ENCODE data around the gene MMP23B.

MMP23B gene

DNA sequence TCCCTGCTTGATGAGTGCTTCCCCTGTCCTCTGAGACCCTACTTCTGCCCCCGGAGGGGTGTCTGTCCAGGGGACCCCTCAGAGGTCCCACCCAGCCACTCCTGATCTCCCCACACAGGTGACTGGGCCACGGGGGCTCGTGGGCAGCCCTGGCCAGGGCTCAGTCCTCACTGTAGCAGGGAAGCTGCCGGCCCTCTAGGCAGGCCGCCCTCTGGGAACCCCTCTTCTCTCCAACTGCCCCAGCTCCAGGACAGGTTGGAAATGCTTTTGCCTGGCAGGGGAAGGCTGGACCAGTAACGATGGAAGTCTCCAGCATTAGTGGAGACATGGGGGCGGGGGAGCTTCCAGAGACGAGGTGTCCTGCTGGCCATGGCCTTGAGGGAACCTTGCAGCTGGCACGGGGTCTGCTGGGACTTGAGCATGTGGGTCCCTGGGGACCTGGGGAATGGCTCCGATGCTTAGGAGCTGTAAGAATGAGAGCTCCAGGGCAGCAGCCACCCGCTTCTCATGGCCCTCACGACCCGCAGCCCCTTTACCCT, 28.9 kb upstream of the MMP23B start:
- no peak for DNase-seq (ENCODE audit: extremely low spot score)
- TF ChIP-seq, protein P1, sequence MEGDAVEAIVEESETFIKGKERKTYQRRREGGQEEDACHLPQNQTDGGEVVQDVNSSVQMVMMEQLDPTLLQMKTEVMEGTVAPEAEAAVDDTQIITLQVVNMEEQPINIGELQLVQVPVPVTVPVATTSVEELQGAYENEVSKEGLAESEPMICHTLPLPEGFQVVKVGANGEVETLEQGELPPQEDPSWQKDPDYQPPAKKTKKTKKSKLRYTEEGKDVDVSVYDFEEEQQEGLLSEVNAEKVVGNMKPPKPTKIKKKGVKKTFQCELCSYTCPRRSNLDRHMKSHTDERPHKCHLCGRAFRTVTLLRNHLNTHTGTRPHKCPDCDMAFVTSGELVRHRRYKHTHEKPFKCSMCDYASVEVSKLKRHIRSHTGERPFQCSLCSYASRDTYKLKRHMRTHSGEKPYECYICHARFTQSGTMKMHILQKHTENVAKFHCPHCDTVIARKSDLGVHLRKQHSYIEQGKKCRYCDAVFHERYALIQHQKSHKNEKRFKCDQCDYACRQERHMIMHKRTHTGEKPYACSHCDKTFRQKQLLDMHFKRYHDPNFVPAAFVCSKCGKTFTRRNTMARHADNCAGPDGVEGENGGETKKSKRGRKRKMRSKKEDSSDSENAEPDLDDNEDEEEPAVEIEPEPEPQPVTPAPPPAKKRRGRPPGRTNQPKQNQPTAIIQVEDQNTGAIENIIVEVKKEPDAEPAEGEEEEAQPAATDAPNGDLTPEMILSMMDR (IDR thresholded peaks at IDR 0.05; ENCODE audit: control extremely low read depth, extremely low read depth, low read depth, missing control alignments): no peak
- POLR2A ChIA-PET: interaction anchor here (1.2 kb wide), 1 partner anchor 13 kb away, joined by 3 read pairs; no protein-coding TSS in a partner anchor
- CTCF ChIA-PET: interaction anchor here (0.8 to 1.9 kb wide), 6 partner anchors 8 to 306 kb away, joined by 3 to 6 read pairs (median 4); no protein-coding TSS in a partner anchor

DNA sequence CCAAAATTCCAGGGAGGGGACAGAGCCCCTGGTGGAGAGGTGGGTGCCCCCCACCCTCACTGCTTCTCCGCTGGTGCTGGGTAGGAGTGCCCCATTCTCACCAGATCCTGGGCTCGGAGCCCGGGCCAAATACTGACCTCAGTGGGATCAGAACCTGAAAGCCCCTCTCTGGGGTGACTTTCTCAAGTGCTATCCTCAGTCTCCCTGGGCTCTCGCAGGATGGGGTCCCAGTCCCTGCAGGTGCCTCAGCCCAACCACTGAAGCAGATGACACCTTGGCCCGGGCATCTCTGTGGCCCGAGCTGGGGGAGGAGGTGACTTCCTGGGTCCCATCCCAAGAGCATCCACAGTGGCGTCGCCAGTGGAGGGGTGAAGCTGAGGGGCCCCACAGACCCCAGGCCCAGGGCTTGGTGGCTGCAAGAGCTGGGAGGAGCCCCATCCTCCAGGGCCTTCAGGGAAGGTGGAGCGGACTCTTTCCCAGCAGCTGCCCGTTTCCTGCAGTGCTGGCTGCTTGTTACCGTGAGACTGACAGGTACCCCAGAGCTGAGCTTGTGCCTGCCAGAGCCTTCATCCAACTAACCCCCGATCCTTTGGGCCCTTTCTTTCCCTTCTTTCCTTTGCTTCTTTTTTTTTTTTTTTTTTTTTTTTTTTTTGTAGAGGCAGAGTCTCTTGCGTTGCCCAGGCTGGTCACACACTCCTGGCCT, 28.2 kb upstream of the MMP23B start:
- TF ChIP-seq, protein P1 (IDR thresholded peaks at IDR 0.05; ENCODE audit: control extremely low read depth, extremely low read depth, low read depth, missing control alignments): no peak
- no peak for DNase-seq (ENCODE audit: extremely low spot score)
- POLR2A ChIA-PET: interaction anchor here (0.6 to 1.2 kb wide), 3 partner anchors 12 to 153 kb away, joined by 3 to 4 read pairs (median 3); no protein-coding TSS in a partner anchor
- CTCF ChIA-PET: interaction anchor here (0.8 to 1.9 kb wide), 3 partner anchors 10 to 306 kb away, joined by 3 to 4 read pairs (median 3); no protein-coding TSS in a partner anchor

DNA sequence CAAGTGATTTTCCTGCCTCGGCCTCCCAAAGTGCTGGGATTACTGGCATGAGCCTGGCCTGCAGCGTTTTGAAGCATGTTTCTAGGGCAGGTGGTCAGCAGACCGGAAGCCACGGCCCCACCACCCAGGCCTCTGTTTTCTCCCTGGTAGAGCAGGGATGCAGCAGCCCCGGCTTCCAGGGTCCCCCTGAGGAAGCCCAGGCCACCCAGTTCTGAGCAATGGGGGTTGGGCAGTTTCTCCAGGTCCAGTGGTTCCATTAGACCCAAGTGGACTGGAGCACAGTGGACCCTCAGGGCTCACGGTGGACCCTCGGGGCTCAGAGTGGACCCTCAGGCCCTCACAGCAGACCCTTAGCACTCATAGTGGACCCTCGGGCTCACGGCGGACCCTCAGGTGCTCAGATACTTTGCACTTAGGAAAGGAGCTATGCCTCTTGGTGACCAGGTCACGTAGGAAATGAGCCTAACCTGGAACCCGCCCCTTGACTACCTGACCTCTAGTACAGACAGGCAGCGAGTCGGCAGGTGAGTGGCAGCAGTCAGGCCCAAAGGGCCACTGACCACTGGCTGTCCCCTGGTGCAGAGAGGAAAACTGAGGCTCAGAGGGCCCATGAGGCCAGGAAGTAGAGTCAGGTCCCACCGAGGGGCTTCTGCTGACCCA, 27.5 kb upstream of the MMP23B start:
- ChIA-PET POLR2A (no interaction called here), CTCF (no interaction called here)
- TF ChIP-seq, protein P1 (IDR thresholded peaks at IDR 0.05; ENCODE audit: control extremely low read depth, extremely low read depth, low read depth, missing control alignments): no peak
- no peak for DNase-seq (ENCODE audit: extremely low spot score)

DNA sequence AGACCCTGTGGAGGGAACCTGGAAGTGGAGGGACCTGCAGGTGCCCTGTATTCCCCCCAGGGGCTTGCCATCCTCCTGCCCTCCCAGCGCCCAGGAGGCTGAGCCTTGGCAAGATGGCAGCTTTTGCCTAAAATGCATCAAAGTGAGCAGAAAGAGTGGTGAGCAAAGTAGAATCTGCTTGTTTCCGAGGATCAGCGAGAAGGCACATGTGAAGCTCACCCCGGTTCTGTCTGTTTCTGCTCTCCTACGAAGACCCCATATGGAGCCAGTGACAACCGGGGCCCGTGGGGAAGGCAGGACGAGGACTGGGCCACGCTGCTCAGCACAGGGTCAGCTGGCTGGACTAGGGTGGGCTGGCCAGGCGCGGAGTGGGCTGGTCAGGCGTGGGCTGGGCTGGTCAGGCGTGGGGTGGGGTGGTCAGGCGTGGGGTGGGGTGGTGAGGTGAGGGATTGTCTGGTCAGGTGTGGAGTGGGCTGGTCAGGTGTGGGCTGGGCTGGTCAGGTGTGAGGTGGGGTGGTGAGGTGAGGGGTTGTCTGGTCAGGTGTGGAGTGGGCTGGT, 26.9 kb upstream of the MMP23B start:
- TF ChIP-seq, protein P1 (IDR thresholded peaks at IDR 0.05; ENCODE audit: control extremely low read depth, extremely low read depth, low read depth, missing control alignments): no peak
- ChIA-PET CTCF (no interaction called here), POLR2A (no interaction called here)
- DNase-seq (ENCODE audit: extremely low spot score): no peak

DNA sequence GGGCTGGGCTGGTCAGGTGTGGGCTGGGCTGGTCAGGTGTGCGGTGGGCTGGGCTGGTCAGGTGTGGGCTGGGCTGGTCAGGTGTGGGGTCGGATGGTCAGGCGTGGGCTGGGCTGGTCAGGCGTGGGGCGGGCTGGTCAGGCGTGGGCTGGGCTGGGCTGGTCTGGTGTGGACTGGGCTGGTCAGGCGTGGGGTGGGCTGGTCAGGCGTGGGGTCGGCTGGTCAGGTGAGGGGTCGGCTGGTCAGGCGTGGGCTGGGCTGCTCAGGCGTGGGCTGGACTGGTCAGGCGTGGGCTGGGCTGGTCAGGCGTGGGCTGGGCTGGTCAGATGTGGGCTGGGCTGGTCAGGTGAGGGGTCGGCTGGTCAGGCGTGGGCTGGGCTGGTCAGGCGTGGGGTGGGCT, 26.2 kb upstream of the MMP23B start:
- TF ChIP-seq, protein P1 (IDR thresholded peaks at IDR 0.05; ENCODE audit: control extremely low read depth, extremely low read depth, low read depth, missing control alignments): no peak
- no peak for DNase-seq (ENCODE audit: extremely low spot score)
- CTCF ChIA-PET: no interaction called here
- POLR2A ChIA-PET: no interaction called here

DNA sequence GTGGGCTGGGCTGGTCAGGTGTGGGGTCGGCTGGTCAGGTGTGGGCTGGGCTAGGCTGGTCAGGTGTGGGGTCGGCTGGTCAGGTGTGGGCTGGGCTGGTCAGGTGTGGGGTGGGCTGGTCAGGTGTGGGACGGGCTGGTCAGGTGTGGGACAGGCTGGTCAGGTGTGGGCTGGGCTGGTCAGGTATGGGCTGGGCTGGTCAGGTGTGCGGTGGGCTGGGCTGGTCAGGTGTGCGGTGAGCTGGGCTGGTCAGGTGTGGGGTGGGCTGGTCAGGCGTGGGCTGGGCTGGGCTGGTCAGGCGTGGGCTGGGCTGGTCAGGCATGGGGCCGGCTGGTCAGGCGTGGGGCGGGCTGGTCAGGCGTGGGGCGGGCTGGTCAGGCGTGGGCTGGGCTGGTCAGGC, 25.7 kb upstream of the MMP23B start:
- ChIA-PET POLR2A (no interaction called here), CTCF (no interaction called here)
- TF ChIP-seq, protein P1 (IDR thresholded peaks at IDR 0.05; ENCODE audit: control extremely low read depth, extremely low read depth, low read depth, missing control alignments): no peak

More for the DNA sequence above, 25.7 kb upstream of the MMP23B start:
- DNase-seq (ENCODE audit: extremely low spot score): no peak

Data from GM10248 (cell line).